Lower leg skin (tissue), 3 donors: ENCODE measurements around the gene EHBP1.

Experiments used
- POLR2A ChIP-seq, 2 donors: fragments of 450-650 bp; IDR thresholded peaks; one replicate each; pipeline ENCODE4 v1.6.1; 2016 to 2017; ENCODE audit warnings: antibody characterized with exemption in 2 of 2, mild to moderate bottlenecking in 1 of 2, moderate library complexity in 1 of 2
- TF ChIP-seq, protein P1 (sequence below), 3 donors: fragments of 450-650 bp; IDR thresholded peaks; one replicate each; pipeline ENCODE4 v1.5.1; 2016; ENCODE audit warnings: antibody characterized with exemption in 3 of 3, mild to moderate bottlenecking in 3 of 3, moderate library complexity in 2 of 3

DNA sequence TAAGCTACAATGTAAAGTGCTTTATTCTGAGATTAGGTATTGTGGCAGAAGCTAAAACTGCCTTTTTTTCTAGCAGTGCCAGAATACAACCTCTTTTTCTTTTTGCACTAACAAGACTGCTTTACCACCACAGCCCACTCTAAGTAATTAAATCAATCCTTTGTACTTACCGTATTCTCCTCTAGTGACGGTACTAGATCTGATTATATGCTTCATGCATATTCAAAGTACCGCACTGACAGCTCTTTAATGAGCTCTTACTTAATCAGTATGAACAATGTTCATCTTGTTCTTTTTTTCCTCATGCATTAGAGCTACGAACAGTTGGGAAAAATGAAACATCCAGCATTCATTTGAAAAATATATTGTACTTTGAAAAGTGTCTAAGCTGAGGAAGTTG is 329.0 kb downstream of the EHBP1 start:
- TF ChIP-seq, protein P1, sequence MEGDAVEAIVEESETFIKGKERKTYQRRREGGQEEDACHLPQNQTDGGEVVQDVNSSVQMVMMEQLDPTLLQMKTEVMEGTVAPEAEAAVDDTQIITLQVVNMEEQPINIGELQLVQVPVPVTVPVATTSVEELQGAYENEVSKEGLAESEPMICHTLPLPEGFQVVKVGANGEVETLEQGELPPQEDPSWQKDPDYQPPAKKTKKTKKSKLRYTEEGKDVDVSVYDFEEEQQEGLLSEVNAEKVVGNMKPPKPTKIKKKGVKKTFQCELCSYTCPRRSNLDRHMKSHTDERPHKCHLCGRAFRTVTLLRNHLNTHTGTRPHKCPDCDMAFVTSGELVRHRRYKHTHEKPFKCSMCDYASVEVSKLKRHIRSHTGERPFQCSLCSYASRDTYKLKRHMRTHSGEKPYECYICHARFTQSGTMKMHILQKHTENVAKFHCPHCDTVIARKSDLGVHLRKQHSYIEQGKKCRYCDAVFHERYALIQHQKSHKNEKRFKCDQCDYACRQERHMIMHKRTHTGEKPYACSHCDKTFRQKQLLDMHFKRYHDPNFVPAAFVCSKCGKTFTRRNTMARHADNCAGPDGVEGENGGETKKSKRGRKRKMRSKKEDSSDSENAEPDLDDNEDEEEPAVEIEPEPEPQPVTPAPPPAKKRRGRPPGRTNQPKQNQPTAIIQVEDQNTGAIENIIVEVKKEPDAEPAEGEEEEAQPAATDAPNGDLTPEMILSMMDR (IDR thresholded peaks at IDR 0.05), result no peak
- TF ChIP-seq POLR2A (IDR thresholded peaks at IDR 0.05), result no peak
